K562 (cell line): Measurements from ENCODE around the gene MICALL2. TPM values are rescaled to one million over a fixed set of nuclear protein-coding genes. Genes with fewer than 3 reads are reported as not detected.

Source experiments
- BRF1 ChIP-seq: IDR thresholded peaks from 3 replicates; pipeline ENCODE4 v1.6.1; 2011; ENCODE audit warnings: borderline replicate concordance, mild to moderate bottlenecking; ENCODE audit not compliant: insufficient read length; ENCODE audit errors: extremely low read depth
- ETS1 ChIP-seq: conservative IDR thresholded peaks from 2 replicates; pipeline ENCODE4 v1.6.1; 2011; ENCODE audit warnings: low read depth, mild to moderate bottlenecking, low read length; ENCODE audit not compliant: control insufficient read depth
- FOXP4 ChIP-seq: sonication (generic); formaldehyde crosslinking; IDR thresholded peaks from 2 replicates; pipeline ENCODE4 v1.8.0; 2022; ENCODE audit warnings: mild to moderate bottlenecking, missing genetic modification reagents, borderline replicate concordance
- HCFC1 ChIP-seq: IDR thresholded peaks from 2 replicates; pipeline ENCODE4 v1.6.1; 2012; ENCODE audit warnings: low read depth, low read length, improper control_type of control experiment
- HOXB6 ChIP-seq: fragments of 250-450 bp; sonication (Bioruptor Pico); IDR thresholded peaks from 2 replicates; pipeline ENCODE4 v1.5.1; 2022; ENCODE audit warnings: mild to moderate bottlenecking, borderline replicate concordance
- MBD2 ChIP-seq: sonication (generic); IDR thresholded peaks from 2 replicates; pipeline ENCODE4 v1.6.1; 2016; ENCODE audit warnings: low read depth, borderline replicate concordance
- NR2C1 ChIP-seq, 2 experiments: fragments of 450-650 bp; IDR thresholded peaks; 2 replicates each; pipeline ENCODE4 v1.6.1; 2017; ENCODE audit warnings: mild to moderate bottlenecking in 2 of 2, antibody characterized with exemption in 1 of 2, inconsistent platforms in 1 of 2, missing compliant biosample characterization in 1 of 2, missing genetic modification characterization in 1 of 2
- SIX5 ChIP-seq, 2 experiments: IDR thresholded peaks; 2 replicates each; pipeline ENCODE4 v1.6.1; 2011; ENCODE audit warnings: low read length in 2 of 2, borderline replicate concordance in 1 of 2, low read depth in 1 of 2, mild to moderate bottlenecking in 1 of 2, moderate library complexity in 1 of 2; ENCODE audit not compliant: insufficient read depth in 1 of 2
- TRIM28 ChIP-seq: fragments of 450-650 bp; IDR thresholded peaks from 2 replicates; pipeline ENCODE4 v1.6.1; 2017
- USF2 ChIP-seq: sonication (generic); formaldehyde crosslinking; IDR thresholded peaks from 2 replicates; pipeline ENCODE4 v1.5.0; 2020; ENCODE audit warnings: missing genetic modification reagents
- ZNF239 ChIP-seq: fragments of 250-450 bp; sonication (Bioruptor Pico); IDR thresholded peaks from 2 replicates; pipeline ENCODE4 v1.4.0; 2020; ENCODE audit warnings: mild to moderate bottlenecking
- ZNF511 ChIP-seq: sonication (generic); formaldehyde crosslinking; IDR thresholded peaks from 2 replicates; pipeline ENCODE4 v1.8.0; 2022; ENCODE audit warnings: mild to moderate bottlenecking, missing genetic modification reagents
- ZNF639 ChIP-seq, 2 experiments: fragments of 200-800 bp in 1 of 2; sonication (Bioruptor generic) in 1 of 2; sonication (generic) in 1 of 2; formaldehyde crosslinking in 1 of 2; IDR thresholded peaks in 1 of 2; conservative IDR thresholded peaks in 1 of 2; 2 replicates each; pipeline versions ENCODE4 v1.5.0 to v1.6.1; 2016 to 2020; ENCODE audit warnings: missing compliant biosample characterization in 1 of 2, missing genetic modification characterization in 1 of 2, missing genetic modification reagents in 1 of 2
- polyA plus RNA-seq, 8 experiments: library from polyadenylated mRNA; depleted of rRNA in 4 of 8; stranded (reverse) in 5 of 8; unstranded in 3 of 8; fragments of >200 nt; fragmentation: Nextera tagmentation in 2 of 8; fragmentation: Illumina TruSeq in 1 of 8; extraction: Ambion mirVana in 2 of 8; extraction: Trizol in 1 of 8; gene quantifications; 2 replicates each; pipeline versions ENCODE4 v1.2.1 to v1.2.3, GENCODE V29; 2011 to 2014; ENCODE audit warnings: inconsistent platforms in 1 of 8, missing spikeins in 1 of 8
- total RNA-seq, 7 experiments: library from RNA; depleted of rRNA in 6 of 7; stranded (reverse); fragments of >200 nt in 6 of 7; fragmentation: Illumina TruSeq in 2 of 7; extraction: Trizol in 2 of 7; gene quantifications; 2 replicates each; pipeline versions ENCODE4 v1.2.1 to v1.2.3, GENCODE V29; 2011 to 2021; ENCODE audit warnings: low replicate concordance in 1 of 7

Gene MICALL2
- total and polyA plus RNA-seq, 9 of the 15 experiments (the other 6 are each of a cell fraction or from before 2014, with no cell fraction given) = 1.8 to 103 (median 17.0) TPM

GRCh38 chr7:1425292-1426136 lies 33.8 kb downstream of the MICALL2 start (continued):
- no peak for TF ChIP-seq ZNF639 (CRISPR knock-in tag; conservative IDR thresholded peaks at IDR 0.05 in 1 of 2, IDR thresholded peaks at IDR 0.05 in 1 of 2)
- TF ChIP-seq TRIM28 = 0 out of 2 replicates have a peak, but pooled peaks have one; percentile 19
- peak; percentile 78 for TF ChIP-seq MBD2
- peak; percentile 95 for TF ChIP-seq HCFC1
- TF ChIP-seq USF2 (CRISPR knock-in tag) = peak; percentile 99
- no peak for TF ChIP-seq ZNF239 (CRISPR knock-in tag)
- peak; percentile 80 to 93 for TF ChIP-seq SIX5 (IDR thresholded peaks at IDR 0.05; ENCODE audit: borderline replicate concordance in 1 of 2, insufficient read depth in 1 of 2, low read depth in 1 of 2, low read length in 2 of 2)
- no peak for TF ChIP-seq BRF1
- peak; percentile 57; the same call in 1 of the 2 replicates for TF ChIP-seq NR2C1 (IDR thresholded peaks at IDR 0.05)
- TF ChIP-seq NR2C1 (tag; IDR thresholded peaks at IDR 0.05) = peak; percentile 40; the same call in 1 of the 2 replicates
- peak; percentile 81; the same call in 1 of the 2 replicates for TF ChIP-seq ETS1
- TF ChIP-seq FOXP4 = no peak
- no peak for TF ChIP-seq HOXB6
- no peak for TF ChIP-seq ZNF511 (CRISPR knock-in tag)
